ENCODE data around the gene LCN10. TPM values are rescaled to one million over a fixed set of nuclear protein-coding genes. Genes with fewer than 3 reads are reported as not detected.

The LCN10 gene
- total and polyA plus RNA-seq, 2 of the 13 experiments (the other 11 are each of a cell fraction or from before 2014, with no cell fraction given): 0.53 to 0.61 TPM

- TF ChIP-seq EP300 (IDR thresholded peaks at IDR 0.05; ENCODE audit: low read depth in 2 of 2, low read length in 2 of 2): peak in 1 of 2 experiments; percentile 65; a peak in 2 of 4 replicates
- TF ChIP-seq EP300 (CRISPR knock-in tag; IDR thresholded peaks at IDR 0.05; ENCODE audit: borderline replicate concordance): no peak
- no peak for TF ChIP-seq ZNF816 (CRISPR knock-in tag; IDR thresholded peaks at IDR 0.05; ENCODE audit: borderline replicate concordance)
- no peak for TF ChIP-seq U2AF1 (optimal IDR thresholded peaks at IDR 0.05; ENCODE audit: low read depth, low read length)
- TF ChIP-seq CREB3 (CRISPR knock-in tag; IDR thresholded peaks at IDR 0.05): no peak
- TF ChIP-seq RFX1 (IDR thresholded peaks at IDR 0.05): no peak
- TF ChIP-seq SMAD9 (CRISPR knock-in tag; IDR thresholded peaks at IDR 0.05): no peak
- no peak for TF ChIP-seq CENPBD1 (CRISPR knock-in tag; IDR thresholded peaks at IDR 0.05; ENCODE audit: borderline replicate concordance, low read depth)
- TF ChIP-seq ZNF205 (CRISPR knock-in tag; IDR thresholded peaks at IDR 0.05): peak; percentile 89
- TF ChIP-seq ZNF678 (CRISPR knock-in tag; IDR thresholded peaks at IDR 0.05): no peak
- TF ChIP-seq ZBED4 (CRISPR knock-in tag; IDR thresholded peaks at IDR 0.05; ENCODE audit: borderline replicate concordance): no peak
- TF ChIP-seq BCL6 (CRISPR knock-in tag; IDR thresholded peaks at IDR 0.05): peak; percentile 87
- 0 out of 2 replicates have a peak, but pooled peaks have one; percentile 29 for TF ChIP-seq ZFP41 (CRISPR knock-in tag; IDR thresholded peaks at IDR 0.05; ENCODE audit: borderline replicate concordance)
- TF ChIP-seq ZFX (CRISPR knock-in tag; IDR thresholded peaks at IDR 0.05; ENCODE audit: low read depth): peak; percentile 46
- TF ChIP-seq ZNF44 (CRISPR knock-in tag; IDR thresholded peaks at IDR 0.05): 0 out of 2 replicates have a peak, but pooled peaks have one; percentile 65
- no peak for TF ChIP-seq ZNF256 (CRISPR knock-in tag; conservative IDR thresholded peaks at IDR 0.05)
- TF ChIP-seq ZSCAN21 (CRISPR knock-in tag; IDR thresholded peaks at IDR 0.05; ENCODE audit: borderline replicate concordance): peak; percentile 35; the same call in 1 of the 2 replicates
- TF ChIP-seq TBX3 (IDR thresholded peaks at IDR 0.05; ENCODE audit: borderline replicate concordance): peak; percentile 65; the same call in 1 of the 2 replicates
- TF ChIP-seq KLF15 (CRISPR knock-in tag; IDR thresholded peaks at IDR 0.05; ENCODE audit: borderline replicate concordance): no peak
- TF ChIP-seq ZMYM4 (CRISPR knock-in tag; IDR thresholded peaks at IDR 0.05): no peak
- peak; percentile 49 for TF ChIP-seq HNRNPLL (IDR thresholded peaks at IDR 0.05; ENCODE audit: low read depth, low read length, poor library complexity, severe bottlenecking)
- TF ChIP-seq SP140L (CRISPR knock-in tag; IDR thresholded peaks at IDR 0.05; ENCODE audit: borderline replicate concordance): no peak
- no peak for TF ChIP-seq GPN1 (CRISPR knock-in tag; IDR thresholded peaks at IDR 0.05; ENCODE audit: borderline replicate concordance)
- TF ChIP-seq SRF (IDR thresholded peaks at IDR 0.05; ENCODE audit: low read depth, low read length): no peak
- TF ChIP-seq ZNF782 (CRISPR knock-in tag; IDR thresholded peaks at IDR 0.05; ENCODE audit: borderline replicate concordance): no peak
- no peak for TF ChIP-seq NFIB (CRISPR knock-in tag; IDR thresholded peaks at IDR 0.05; ENCODE audit: borderline replicate concordance)
Measured at GRCh38 chr9:136697146-136697820, 45.5 kb downstream of the LCN10 start (continued).
